Caco-2 (cell line): ENCODE results near the gene HERC4. TPM values are rescaled to one million over a fixed set of nuclear protein-coding genes. Genes with fewer than 3 reads are reported as not detected.

Experiments used
- BruUV-seq: library from RNA; stranded (reverse); fragments of 400-500 nt; replicated peaks from 2 replicates; lab custom pipeline; 2021; lab: Mats Ljungman, UMichigan
- CTCF ChIA-PET: fragments of 300-600 bp; sonication (Branson Sonifier 250); formaldehyde crosslinking; loops from one replicate; lab custom pipeline; 2022; ENCODE audit warnings: antibody characterized with exemption; lab: Charles Lee
- POLR2A ChIA-PET: fragments of 300-600 bp; sonication (Branson Sonifier 250); formaldehyde crosslinking; loops from one replicate; lab custom pipeline; 2022; ENCODE audit warnings: antibody characterized with exemption; lab: Charles Lee
- DNase-seq, 2 experiments: peaks; one replicate each; pipeline versions ENCODE4 v3.0.0 to v3.0.0-alpha.2; 2020 to 2022
- H3K27me3 ChIP-seq: replicated peaks from 2 replicates; pipeline ENCODE4 v1.6.0; 2011; ENCODE audit warnings: low read length; ENCODE audit not compliant: control insufficient read depth, insufficient read depth
- H3K36me3 ChIP-seq: 2 replicates; pipeline ENCODE4 v1.5.1; 2011; ENCODE audit warnings: low read length; ENCODE audit not compliant: control insufficient read depth, insufficient read depth
- H3K4me1 ChIP-seq: fragments of 250-450 bp; sonication (Bioruptor Pico); 2 replicates; pipeline ENCODE4 v1.5.1; 2020; ENCODE audit warnings: mild to moderate bottlenecking
- H3K4me3 ChIP-seq: 2 replicates; pipeline ENCODE4 v1.5.1; 2011; ENCODE audit warnings: low read depth, mild to moderate bottlenecking, control low read depth, low read length
- H3K9me3 ChIP-seq: fragments of 250-450 bp; sonication (Bioruptor Pico); 2 replicates; pipeline ENCODE4 v1.5.1; 2020; ENCODE audit warnings: mild to moderate bottlenecking, moderate library complexity
- H3K27ac Mint-ChIP-seq: one replicate; pipeline ENCODE4 v1.8.0; 2022; ENCODE audit warnings: mixed read lengths; ENCODE audit not compliant: unreplicated experiment
- H3K27me3 Mint-ChIP-seq: one replicate; pipeline ENCODE4 v1.8.0; 2022; ENCODE audit warnings: mixed read lengths; ENCODE audit not compliant: insufficient read depth, unreplicated experiment
- H3K36me3 Mint-ChIP-seq: one replicate; pipeline ENCODE4 v1.8.0; 2022; ENCODE audit warnings: mild to moderate bottlenecking, mixed read lengths; ENCODE audit not compliant: insufficient read depth, unreplicated experiment
- H3K4me1 Mint-ChIP-seq: one replicate; pipeline ENCODE4 v1.8.0; 2022; ENCODE audit warnings: low read depth, mixed read lengths; ENCODE audit not compliant: unreplicated experiment
- H3K4me3 Mint-ChIP-seq: one replicate; pipeline ENCODE4 v1.8.0; 2022; ENCODE audit warnings: mild to moderate bottlenecking, moderate library complexity, mixed read lengths; ENCODE audit not compliant: unreplicated experiment
- H3K9me3 Mint-ChIP-seq: one replicate; pipeline ENCODE4 v1.8.0; 2022; ENCODE audit warnings: mixed read lengths; ENCODE audit not compliant: unreplicated experiment
- CTCF ChIP-seq, 2 experiments: fragments of 200-600 bp in 1 of 2; IDR thresholded peaks; 1 replicate in 1 of 2; 2 replicates in 1 of 2; pipeline versions ENCODE4 v1.5.1 to v1.8.0; 2011 to 2022; ENCODE audit warnings: antibody characterized with exemption in 1 of 2, control low read depth in 1 of 2, inconsistent platforms in 1 of 2, low read depth in 1 of 2, low read length in 1 of 2, mild to moderate bottlenecking in 1 of 2, moderate library complexity in 1 of 2; ENCODE audit not compliant: insufficient read depth in 1 of 2, severe bottlenecking in 1 of 2, unreplicated experiment in 1 of 2
- intact Hi-C: fragments of 100-400 bp; cut with micrococcal nuclease; formaldehyde crosslinking; loops from one replicate; pipeline ENCODE4 v1.10.0; 2022; ENCODE audit not compliant: unreplicated experiment
- total RNA-seq: library from RNA; stranded (reverse); gene quantifications from 2 replicates; pipeline ENCODE4 v1.2.3, GENCODE V29; 2022

HERC4 gene
- total RNA-seq, 1 experiment from 2014 or later = 59.4 TPM

- intact Hi-C loops = no loop called here
- no peak overlapping the region for H3K4me3 Mint-ChIP-seq
- ChIA-PET POLR2A (no interaction called here), CTCF (interaction anchor here (1.1 kb wide), 1 partner anchor 9 kb away, joined by 6 read pairs; the partner anchor contains the start of gene SIRT1)
- Histone ChIP-seq H3K9me3 (no peaks in the 10 kb centered on the region), H3K4me3 (no peak overlapping the region), H3K36me3 (no peaks in the 10 kb centered on the region), H3K27me3 (no peaks in the 10 kb centered on the region), H3K4me1 (no peaks in the 10 kb centered on the region)
- H3K36me3 Mint-ChIP-seq = no peaks in the 10 kb centered on the region
- BruUV-seq = no TSS peak
- no peak for TF ChIP-seq CTCF (IDR thresholded peaks at IDR 0.05; ENCODE audit: insufficient read depth in 1 of 2, low read depth in 1 of 2, low read length in 1 of 2, severe bottlenecking in 1 of 2, unreplicated experiment in 1 of 2)
- no peak for DNase-seq
- H3K4me1 Mint-ChIP-seq = no peaks in the 10 kb centered on the region
- H3K27me3 Mint-ChIP-seq = no peaks in the 10 kb centered on the region
- H3K27ac Mint-ChIP-seq = no peak overlapping the region
- H3K9me3 Mint-ChIP-seq = no peaks in the 10 kb centered on the region
These were observed 199.5 kb downstream of the HERC4 start for GRCh38 chr10:67875340-67876238.

Other genes with a start within 250 kb of the HERC4 start
- gene DNAJC12, start 237.1 kb downstream of the HERC4 start, total RNA-seq = 1.4 and 2.2 TPM in 2 replicates
- gene SIRT1, start 190.6 kb downstream of the HERC4 start, total RNA-seq = 43.1 and 44.1 TPM in 2 replicates
- gene MYPN, start 34.2 kb upstream of the HERC4 start, total RNA-seq = not detected in 2 replicates
- 0.21 and 0.54 TPM in 2 replicates for gene ATOH7, start 156.8 kb upstream of the HERC4 start, total RNA-seq